ENCODE measurements around the gene RILPL2.
"Not testable (repeated sequence)": the region's sequence is repeated elsewhere in the genome, so short reads cannot be mapped to it uniquely, and the experiment has no call there.

Gene RILPL2

GRCh38 chr12:123387508-123388176 lies 48.8 kb downstream of the RILPL2 start:
- Histone ChIP-seq H3K27me3 (no peaks in the 10 kb centered on the region), H3K27ac (peak overlapping the region; percentile 90)

DNA sequence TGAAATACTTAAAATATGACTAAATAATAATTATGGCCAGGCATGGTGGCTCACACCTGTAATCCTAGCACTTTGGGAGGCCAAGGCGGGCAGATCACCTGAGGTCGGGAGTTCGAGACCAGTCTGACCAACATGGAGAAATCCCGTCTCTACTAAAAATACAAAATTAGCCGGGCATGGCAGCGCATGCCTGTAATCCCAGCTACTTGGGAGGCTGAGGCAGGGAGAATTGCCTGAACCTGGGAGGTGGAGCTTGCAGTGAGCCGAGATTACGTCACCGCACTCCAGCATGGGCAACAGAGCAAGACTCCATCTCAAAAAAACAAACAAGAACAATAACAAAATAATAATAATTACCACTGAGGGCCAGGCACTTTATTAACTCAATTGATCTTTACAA lies 50.9 kb downstream of the RILPL2 start:
- H3K27me3 ChIP-seq; H3K27ac ChIP-seq; H3K9me3 ChIP-seq; H3K36me3 ChIP-seq; H3K4me3 ChIP-seq (ENCODE audit: low read depth in 1 of 2, low read length in 1 of 2): not testable (repeated sequence)
- peaks cover 42 to 46% of the 10 kb centered on the region in 2 experiments for H3K4me1 ChIP-seq (ENCODE audit: control insufficient read depth in 1 of 2, insufficient read depth in 1 of 2, low read depth in 1 of 2, low read length in 1 of 2)

More at GRCh38 chr12:123387508-123388176, 48.8 kb downstream of the RILPL2 start:
- Histone ChIP-seq H3K36me3 (peaks cover 13% of the 10 kb centered on the region), H3K4me3 (ENCODE audit: low read depth in 1 of 2, low read length in 1 of 2) (peak overlapping the region; percentile 77 to 84), H3K9me3 (no peaks in the 10 kb centered on the region), H3K4me1 (ENCODE audit: control insufficient read depth in 1 of 2, insufficient read depth in 1 of 2, low read depth in 1 of 2, low read length in 1 of 2) (peaks cover 63 to 67% of the 10 kb centered on the region in 2 experiments)
- TF ChIP-seq CTCF (IDR thresholded peaks at IDR 0.05): no peak

DNA sequence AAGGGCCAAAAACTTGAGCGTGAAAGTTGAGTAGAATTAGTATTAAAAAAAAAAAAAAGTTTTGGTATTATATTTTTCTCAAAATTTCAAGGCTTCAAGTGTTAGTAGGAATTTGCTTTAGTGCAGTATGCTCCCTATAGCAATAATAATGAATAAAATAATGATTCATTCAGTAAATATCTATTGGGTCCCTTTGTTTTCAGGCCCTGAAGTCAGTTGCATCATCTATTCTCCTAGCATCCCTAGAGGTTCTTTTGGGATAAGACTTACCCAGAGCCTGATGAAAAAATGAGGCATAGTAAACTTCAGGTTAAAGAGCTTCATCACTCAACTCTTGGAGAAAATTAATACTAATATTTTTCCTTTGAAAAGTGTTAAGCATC lies 51.5 kb downstream of the RILPL2 start:
- H3K27me3 ChIP-seq: no peaks in the 10 kb centered on the region
- no peak overlapping the region for H3K27ac ChIP-seq
- no peak for TF ChIP-seq CTCF (IDR thresholded peaks at IDR 0.05)
- peak overlapping the region; percentile 82 to 94 for H3K4me3 ChIP-seq (ENCODE audit: low read depth in 1 of 2, low read length in 1 of 2)
- no peaks in the 10 kb centered on the region for H3K9me3 ChIP-seq
- no peaks in the 10 kb centered on the region for H3K36me3 ChIP-seq
- H3K4me1 ChIP-seq (ENCODE audit: control insufficient read depth in 1 of 2, insufficient read depth in 1 of 2, low read depth in 1 of 2, low read length in 1 of 2): peaks cover 37 to 40% of the 10 kb centered on the region in 2 experiments

GRCh38 chr12:123384318-123384993 lies 52.0 kb downstream of the RILPL2 start:
- H3K36me3 ChIP-seq: no peaks in the 10 kb centered on the region
- H3K27ac ChIP-seq: peak overlapping the region; percentile 86
- H3K4me1 ChIP-seq (ENCODE audit: control insufficient read depth in 1 of 2, insufficient read depth in 1 of 2, low read depth in 1 of 2, low read length in 1 of 2): peaks cover 32 to 35% of the 10 kb centered on the region in 2 experiments
- H3K9me3 ChIP-seq: no peaks in the 10 kb centered on the region
- no peaks in the 10 kb centered on the region for H3K27me3 ChIP-seq
- peak overlapping the region; percentile 82 to 94 for H3K4me3 ChIP-seq (ENCODE audit: low read depth in 1 of 2, low read length in 1 of 2)
- no peak for TF ChIP-seq CTCF (IDR thresholded peaks at IDR 0.05)

- no peak for TF ChIP-seq CTCF (IDR thresholded peaks at IDR 0.05)
- no peak overlapping the region for H3K4me3 ChIP-seq (ENCODE audit: low read depth in 1 of 2, low read length in 1 of 2)
- H3K36me3 ChIP-seq: no peaks in the 10 kb centered on the region
- peaks cover 25 to 27% of the 10 kb centered on the region in 2 experiments for H3K4me1 ChIP-seq (ENCODE audit: control insufficient read depth in 1 of 2, insufficient read depth in 1 of 2, low read depth in 1 of 2, low read length in 1 of 2)
- no peaks in the 10 kb centered on the region for H3K9me3 ChIP-seq
- no peaks in the 10 kb centered on the region for H3K27me3 ChIP-seq
- no peak overlapping the region for H3K27ac ChIP-seq
These were observed 53.8 kb downstream of the RILPL2 start for GRCh38 chr12:123382684-123383083.

- Histone ChIP-seq H3K4me1 (ENCODE audit: control insufficient read depth in 1 of 2, insufficient read depth in 1 of 2, low read depth in 1 of 2, low read length in 1 of 2) (peaks cover 7 to 11% of the 10 kb centered on the region in 2 experiments), H3K27me3 (no peaks in the 10 kb centered on the region), H3K36me3 (no peaks in the 10 kb centered on the region), H3K4me3 (ENCODE audit: low read depth in 1 of 2, low read length in 1 of 2) (no peak overlapping the region), H3K9me3 (no peaks in the 10 kb centered on the region), H3K27ac (no peak overlapping the region)
- no peak for TF ChIP-seq CTCF (IDR thresholded peaks at IDR 0.05)
These were observed 57.1 kb downstream of the RILPL2 start for GRCh38 chr12:123379391-123379790.

DNA sequence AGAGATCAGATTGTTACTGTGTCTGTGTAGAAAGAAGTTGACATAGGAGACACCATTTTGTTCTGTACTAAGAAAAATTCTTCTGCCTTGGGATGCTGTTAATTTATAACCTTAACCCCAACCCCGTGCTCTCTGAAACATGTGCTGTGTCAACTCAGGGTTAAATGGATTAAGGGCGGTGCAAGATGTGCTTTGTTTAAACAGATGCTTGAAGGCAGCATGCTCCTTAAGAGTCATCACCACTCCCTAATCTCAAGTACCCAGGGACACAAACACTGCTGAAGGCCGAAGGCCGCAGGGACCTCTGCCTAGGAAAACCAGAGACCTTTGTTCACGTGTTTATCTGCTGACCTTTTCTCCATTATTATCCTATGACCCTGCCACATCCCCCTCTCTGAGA lies 64.1 kb downstream of the RILPL2 start:
- H3K9me3 ChIP-seq; H3K4me3 ChIP-seq (ENCODE audit: low read depth in 1 of 2, low read length in 1 of 2); H3K27ac ChIP-seq; H3K36me3 ChIP-seq; H3K4me1 ChIP-seq (ENCODE audit: control insufficient read depth in 1 of 2, insufficient read depth in 1 of 2, low read depth in 1 of 2, low read length in 1 of 2); H3K27me3 ChIP-seq: not testable (repeated sequence)

DNA sequence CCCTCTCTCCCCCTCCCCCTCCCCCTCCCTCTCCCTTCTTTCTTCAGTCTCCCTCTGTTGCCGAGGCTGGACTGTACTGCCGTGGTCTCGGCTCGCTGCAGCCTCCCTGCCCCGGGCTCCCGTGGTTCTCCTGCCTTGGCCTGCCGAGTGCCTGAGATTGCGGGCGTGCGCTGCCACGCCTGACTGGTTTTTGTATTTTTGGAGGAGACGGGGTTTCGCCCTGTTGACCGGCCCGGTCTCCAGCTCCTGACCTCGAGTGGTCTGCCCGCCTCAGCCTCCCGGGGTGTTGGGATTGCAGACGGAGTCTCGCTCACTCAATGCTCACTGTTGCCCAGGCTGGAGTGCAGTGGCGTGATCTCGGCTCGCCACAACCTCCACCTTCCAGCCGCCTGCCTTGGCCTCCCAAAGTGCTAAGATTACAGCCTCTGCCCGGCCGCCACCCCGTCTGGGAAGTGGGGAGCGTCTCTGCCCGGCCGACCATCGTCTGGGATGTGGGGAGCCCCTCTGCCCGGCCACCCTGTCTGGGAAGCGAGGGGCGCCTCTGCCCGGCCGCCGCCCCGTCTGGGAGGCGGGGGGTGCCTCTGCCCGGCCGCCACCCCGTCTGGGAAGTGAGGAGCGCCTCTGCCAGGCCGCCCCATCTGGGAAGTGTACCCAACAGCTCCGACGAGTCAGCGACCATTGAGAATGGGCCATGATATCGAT lies 64.7 kb downstream of the RILPL2 start:
- H3K4me3 ChIP-seq (ENCODE audit: low read depth in 1 of 2, low read length in 1 of 2); H3K27ac ChIP-seq; H3K9me3 ChIP-seq; H3K36me3 ChIP-seq; H3K27me3 ChIP-seq; H3K4me1 ChIP-seq (ENCODE audit: control insufficient read depth in 1 of 2, insufficient read depth in 1 of 2, low read depth in 1 of 2, low read length in 1 of 2): not testable (repeated sequence)

Measured in neutrophil (primary cell).